Activated CD8-positive, alpha-beta memory T cell treated with anti-CD3 and anti-CD28 coated beads for 1 hour (primary cell): ENCODE data around the gene GALNS.
"Not testable (repeated sequence)": the region's sequence is repeated elsewhere in the genome, so short reads cannot be mapped to it uniquely, and the experiment has no call there.

Source experiments
- DNase-seq, 2 donors: peaks; one replicate each; pipeline ENCODE4 v3.0.0-alpha.2; 2020; ENCODE audit warnings: low read depth in 1 of 2; ENCODE audit errors: extremely low read depth in 1 of 2

The GALNS gene

GRCh38 chr16:88807142-88807625 lies 49.6 kb downstream of the GALNS start:
- no peak for DNase-seq

GRCh38 chr16:88806491-88807111 lies 50.1 kb downstream of the GALNS start:
- DNase-seq: no peak

GRCh38 chr16:88805887-88806393 lies 50.8 kb downstream of the GALNS start:
- no peak for DNase-seq

- no peak for DNase-seq
Measured at GRCh38 chr16:88805340-88805715, 51.4 kb downstream of the GALNS start.

- no peak for DNase-seq
Measured at GRCh38 chr16:88804552-88805339, 52.0 kb downstream of the GALNS start.

- DNase-seq: no peak
Measured at GRCh38 chr16:88804173-88804551, 52.6 kb downstream of the GALNS start.

GRCh38 chr16:88803264-88803987 lies 53.3 kb downstream of the GALNS start, which contains the start of gene CDT1:
CDT1 (plus strand) TSS chr16:88803789; CDS start chr16:88803832, 43 bp downstream.
- DNase-seq: peak; percentile 49 to 79

- DNase-seq: no peak
Measured at GRCh38 chr16:88800277-88800592, 56.5 kb downstream of the GALNS start.

- DNase-seq: no peak
Measured at GRCh38 chr16:88799569-88800276, 57.0 kb downstream of the GALNS start.

- no peak for DNase-seq
Measured at GRCh38 chr16:88798772-88799455, 57.8 kb downstream of the GALNS start.

- DNase-seq: no peak
Measured at GRCh38 chr16:88798073-88798472, 58.7 kb downstream of the GALNS start.

GRCh38 chr16:88796278-88796677 lies 60.5 kb downstream of the GALNS start:
- DNase-seq: no peak

GRCh38 chr16:88793251-88793954 lies 63.3 kb downstream of the GALNS start:
- DNase-seq: no peak

- DNase-seq: no peak
Measured at GRCh38 chr16:88792668-88793250, 64.0 kb downstream of the GALNS start.

- no peak for DNase-seq
Measured at GRCh38 chr16:88792078-88792550, 64.6 kb downstream of the GALNS start.

GRCh38 chr16:88790312-88791211 lies 66.2 kb downstream of the GALNS start:
- no peak for DNase-seq

- DNase-seq: no peak
Measured at GRCh38 chr16:88789594-88789993, 67.2 kb downstream of the GALNS start.

- not testable (repeated sequence) for DNase-seq
Measured at GRCh38 chr16:88788749-88789148, 68.0 kb downstream of the GALNS start.
